NCI-H2081 treated with DMSO at 0.1 percent for 48 hours (cell line): ENCODE results near the gene FNDC3B.

Experiments
- DNase-seq: peaks from one replicate; lab custom pipeline; 2025; lab: John Stamatoyannopoulos, UW

FNDC3B gene

DNA sequence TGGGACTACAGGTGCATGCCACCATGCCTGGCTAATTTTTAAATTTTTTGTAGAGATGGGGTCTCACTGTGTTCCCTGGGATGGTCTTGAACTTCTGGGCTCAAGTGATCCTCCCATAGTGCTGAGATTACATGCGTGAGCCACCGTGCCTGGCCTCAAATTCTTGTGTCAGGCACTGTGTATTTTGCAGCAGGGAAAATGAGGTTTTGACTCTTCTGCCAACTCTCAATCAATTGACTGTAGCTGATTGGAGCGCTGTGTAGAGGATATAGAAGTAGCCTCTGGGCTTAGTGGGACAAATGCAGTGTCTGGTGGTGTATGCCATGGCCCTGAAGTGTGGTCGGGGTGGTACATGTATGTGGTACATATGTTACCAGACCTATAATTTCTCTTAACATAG, 152.3 kb downstream of the FNDC3B start:
- DNase-seq = no peak

DNA sequence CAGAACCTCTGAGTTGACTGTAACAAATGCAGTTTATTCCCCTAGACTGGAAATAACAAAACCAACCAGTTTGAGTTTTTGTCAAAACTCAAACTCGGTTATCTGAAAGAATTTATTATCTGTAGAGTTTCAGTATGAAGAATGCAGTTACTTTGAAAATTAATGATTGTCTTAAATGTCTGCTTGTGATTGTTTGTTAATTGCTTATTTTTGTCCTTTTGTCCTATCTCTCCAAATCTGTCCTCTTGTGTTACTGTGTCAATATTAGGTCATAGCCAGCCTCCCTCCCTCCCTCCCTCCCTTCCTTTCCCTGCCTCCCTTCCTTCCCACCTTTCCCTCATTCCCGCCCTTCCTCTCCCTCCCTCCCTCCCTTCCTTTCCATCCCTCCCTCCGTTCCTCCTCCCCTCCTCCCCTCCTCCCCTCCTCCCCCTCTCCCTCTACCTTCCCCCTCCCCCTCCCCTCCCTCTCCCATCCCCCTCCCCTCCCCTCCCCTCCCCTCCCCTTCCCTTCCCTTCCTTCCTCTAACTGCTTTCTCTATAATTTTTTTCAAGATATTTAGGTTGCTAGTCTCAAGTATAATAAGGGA, 153.5 kb downstream of the FNDC3B start:
- DNase-seq = no peak

DNA sequence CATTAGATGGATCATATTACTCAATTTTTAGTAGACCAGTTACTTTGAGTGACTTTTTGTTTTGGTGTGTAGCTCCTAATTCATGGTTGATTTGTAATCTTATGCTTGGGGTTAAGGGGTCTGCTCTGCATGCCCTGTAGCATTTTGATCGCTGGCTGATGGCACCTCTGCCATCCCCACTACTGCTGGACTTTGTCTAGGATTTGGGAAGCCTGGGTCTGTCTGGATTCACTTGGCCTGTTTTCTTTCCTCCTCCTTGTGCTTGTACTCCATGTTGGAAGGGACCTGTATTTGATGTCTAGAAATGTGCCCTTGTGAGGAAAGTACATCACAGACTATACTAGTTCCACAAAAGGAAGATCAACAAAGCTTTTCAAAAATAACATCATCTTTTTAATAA, 154.1 kb downstream of the FNDC3B start:
- no peak for DNase-seq

DNA sequence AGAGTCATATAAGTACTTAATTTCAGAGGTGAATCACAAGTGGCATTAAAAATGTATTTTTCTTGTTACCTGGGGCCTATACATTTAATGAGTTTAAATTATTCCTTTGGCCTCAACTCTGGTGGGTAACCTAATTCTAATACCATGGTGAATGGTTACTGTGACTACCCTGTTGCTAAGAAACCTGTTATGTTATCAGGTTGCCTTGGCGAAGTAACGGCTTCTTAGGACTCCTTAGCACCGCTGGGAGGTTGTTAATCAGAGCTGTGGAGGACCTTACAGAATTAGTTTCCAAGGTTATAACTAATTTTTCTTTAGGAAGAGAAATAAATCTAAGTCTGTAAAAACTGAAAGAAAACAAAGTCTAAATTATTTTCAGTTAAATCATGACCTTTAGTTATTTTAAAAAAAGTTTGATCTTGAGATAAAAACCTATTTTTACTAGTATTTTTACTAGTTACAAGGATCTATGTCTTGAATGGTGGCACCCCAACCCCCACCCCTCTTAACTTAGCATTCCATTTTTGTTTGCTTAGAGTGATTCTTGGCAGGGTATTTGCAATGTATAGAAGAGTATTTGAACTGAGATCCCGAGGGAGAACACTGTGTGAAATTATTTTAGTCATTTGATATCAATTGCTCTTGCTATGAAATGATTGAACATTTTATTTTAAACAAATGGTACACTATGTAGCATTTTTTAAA, 155.5 kb downstream of the FNDC3B start:
- DNase-seq = peak; percentile 15

DNA sequence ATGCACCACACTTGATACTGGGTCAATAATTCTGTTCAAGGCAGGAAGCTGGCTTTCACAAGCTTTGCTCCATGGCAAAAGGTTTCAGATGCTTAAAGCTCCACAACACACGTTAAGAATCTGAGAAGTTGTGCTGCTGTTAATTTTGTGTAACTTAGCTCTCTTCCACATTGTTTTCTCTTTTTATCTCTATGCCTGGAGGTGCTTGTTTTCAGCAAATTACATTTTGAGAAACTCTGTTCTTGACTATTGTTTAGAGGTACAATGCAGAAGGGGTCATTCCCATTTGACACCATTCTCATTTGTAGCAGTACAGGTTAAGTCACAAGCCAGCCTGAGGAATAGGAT, 156.0 kb downstream of the FNDC3B start:
- no peak for DNase-seq

DNA sequence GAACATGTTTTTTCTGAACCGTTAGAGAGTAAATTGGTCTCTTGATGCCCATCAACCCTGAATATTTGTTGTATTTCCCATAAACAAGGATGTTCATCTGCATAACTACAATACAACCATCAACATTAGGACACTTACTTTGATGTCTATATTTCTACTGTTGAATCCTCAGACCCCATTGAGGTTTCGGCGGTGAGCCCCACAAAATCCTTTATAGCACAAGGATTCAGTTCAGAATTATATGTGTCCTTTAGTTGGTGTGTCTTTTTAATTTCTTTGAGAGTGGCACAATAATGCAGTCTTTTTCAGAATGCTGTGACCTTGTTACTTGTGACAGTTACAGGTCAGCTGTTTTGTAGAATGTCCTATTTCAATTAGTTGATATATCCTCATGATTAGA, 158.0 kb downstream of the FNDC3B start:
- DNase-seq = no peak

DNA sequence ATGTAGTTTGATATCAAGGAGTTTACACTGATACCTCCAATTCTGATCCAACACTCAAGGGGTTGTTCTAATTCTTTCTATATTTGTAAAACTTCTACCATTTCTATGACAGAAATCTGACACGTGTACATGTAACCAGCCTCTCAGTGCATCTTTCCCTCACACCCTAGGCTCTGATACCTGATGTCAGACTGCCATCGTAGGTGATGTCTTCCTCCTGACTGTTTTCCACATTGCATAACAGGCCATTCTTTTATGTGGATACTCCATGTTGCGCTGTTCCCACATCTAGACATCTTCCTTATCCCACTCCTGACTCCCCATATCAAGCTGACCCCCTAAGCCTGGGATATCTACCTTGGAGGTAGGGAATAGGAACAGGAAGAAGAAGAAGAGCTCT, 159.1 kb downstream of the FNDC3B start:
- DNase-seq = no peak

DNA sequence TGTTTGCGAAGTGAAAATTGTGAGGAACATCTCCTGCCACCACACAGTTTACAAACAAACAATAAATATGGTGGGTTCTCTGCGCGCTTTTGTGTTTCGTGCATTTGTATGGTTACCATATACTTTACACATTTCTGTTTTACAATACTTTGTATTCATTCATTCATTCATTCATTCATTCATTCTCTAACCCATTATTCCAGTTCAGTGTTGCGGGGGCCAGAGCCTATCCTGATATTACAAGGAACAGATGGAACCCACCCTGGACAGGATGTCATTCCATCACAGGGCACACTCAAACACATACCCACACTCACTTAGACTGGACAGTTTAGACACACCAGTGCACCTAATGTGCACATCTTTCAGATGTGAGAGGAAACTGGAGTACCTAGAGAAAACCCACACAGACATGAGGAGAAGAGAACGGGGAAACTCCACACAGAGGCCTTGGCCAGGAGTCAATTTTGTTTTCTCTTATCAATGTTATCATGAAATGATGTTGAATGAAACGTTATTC, 160.5 kb downstream of the FNDC3B start:
- DNase-seq = no peak

DNA sequence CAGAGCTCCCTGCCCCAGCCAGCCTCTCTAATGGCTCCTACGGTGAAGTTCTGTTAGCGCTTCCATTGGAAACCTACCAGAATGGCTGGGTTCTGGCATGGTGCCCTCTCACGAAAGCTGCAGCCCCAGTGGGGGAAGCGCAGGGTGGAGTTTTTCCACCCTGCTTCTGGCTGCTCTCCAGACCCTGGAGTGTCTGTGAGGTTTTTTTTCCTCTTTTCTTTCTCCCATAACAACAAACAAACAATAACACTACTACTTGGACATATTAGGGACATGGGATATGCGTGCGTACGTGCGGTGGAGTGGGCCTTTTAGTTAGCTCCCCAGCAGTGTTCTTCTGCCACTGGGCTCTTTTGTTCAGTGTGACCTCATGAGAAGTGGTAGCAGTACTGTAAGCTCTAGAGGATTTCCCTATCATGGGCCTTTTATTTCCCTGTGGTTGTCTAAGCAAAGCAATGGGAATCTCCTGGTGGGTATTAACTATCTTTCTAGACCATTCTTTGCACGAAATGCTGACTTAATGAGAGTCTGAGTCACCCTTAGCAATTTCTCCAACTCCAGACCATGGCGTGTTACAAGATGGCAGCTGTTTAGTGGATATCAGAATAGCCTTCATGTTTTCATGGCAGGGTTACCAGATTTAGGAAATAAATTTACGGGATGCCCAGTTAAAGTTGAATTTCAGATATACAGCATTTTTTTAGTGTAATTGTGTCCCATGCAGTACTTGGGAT, 161.9 kb downstream of the FNDC3B start:
- peak; percentile 62 for DNase-seq

DNA sequence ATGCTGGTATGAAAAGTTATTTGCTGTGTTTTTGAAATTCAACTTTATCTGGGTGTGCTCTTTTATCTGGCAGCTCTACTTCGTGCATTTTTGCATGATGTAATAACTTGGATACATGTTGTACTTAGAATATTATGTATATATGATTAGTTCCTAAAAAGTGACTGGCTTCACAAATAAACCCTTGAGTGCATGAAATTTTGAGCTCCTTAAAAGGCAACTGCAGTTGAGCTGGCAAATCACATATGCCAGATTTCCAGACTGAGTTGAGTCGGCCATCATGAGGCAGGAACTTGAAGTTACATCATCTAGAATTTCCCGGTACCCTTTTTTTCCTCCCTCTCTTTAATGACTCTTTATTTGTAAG, 162.5 kb downstream of the FNDC3B start:
- no peak for DNase-seq

DNA sequence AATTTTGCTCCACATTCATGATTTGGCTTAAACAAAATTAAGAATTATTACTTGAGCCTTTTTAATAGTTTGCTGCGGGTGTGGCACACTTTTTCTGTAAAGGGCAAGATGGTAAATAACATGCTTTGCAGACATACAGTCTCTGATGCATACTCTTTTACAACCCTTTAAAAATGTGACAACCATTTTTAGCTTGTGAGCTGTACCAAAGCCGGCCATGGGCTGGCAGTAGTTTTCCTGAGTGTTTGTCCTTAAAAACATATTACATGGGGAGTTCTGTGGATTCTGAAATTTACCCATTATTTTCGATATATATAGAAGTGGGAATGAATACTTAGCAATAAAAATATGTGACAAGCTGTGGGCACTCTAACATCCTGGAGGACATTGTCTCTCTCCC, 163.4 kb downstream of the FNDC3B start:
- no peak for DNase-seq

DNA sequence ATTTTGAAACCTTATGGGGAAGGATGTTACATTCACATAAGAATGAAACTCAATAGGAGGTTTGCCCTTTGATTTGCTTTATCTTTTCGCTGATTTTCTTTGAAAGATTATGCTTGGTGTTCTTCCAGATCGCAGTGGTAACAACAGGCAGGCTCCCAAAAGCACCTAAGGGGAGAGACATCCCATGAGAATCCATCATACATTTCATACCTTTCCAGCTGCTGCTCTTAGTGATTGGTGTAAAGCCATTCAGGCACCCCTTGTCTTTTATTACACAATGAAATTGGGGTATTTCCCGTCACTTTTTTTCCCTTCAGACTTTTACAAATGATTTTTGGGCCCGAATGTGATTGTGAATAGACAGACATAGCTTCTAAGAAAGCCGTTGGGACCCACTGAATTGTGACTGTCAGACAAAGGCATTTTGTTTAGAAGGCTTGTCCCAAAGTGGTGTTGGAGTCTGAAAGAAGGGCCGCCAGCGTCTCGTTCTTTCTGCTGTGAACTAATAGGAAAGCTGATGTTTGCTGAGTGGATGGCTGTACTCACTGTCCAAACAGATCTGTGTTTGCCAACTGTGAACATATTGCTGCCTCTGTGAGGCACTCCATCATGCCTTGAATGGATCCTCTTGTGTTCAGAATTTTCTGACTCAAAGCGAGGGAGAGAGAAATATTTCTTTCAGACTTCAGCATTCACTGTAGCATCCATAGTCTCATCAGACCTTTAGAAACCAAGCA, 164.3 kb downstream of the FNDC3B start:
- peak; percentile 92 for DNase-seq

DNA sequence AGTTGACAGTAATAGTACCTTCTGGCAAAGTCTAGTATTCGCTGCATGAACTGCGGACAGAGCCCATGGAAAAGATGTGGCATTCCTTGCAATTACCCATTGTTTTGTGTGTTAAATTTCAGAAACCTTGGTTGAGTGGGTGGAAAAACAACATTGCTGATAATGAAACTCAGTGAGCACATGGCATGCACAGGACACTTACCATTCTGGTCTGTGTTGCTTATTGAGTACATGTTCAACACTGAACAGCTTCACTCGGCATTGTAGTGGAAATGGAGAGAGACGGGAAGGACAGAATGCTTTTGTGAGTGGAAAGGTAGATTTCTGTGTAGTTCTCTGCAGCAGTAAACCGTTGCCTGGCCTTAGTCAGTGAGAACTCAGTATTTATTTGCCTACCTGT, 165.3 kb downstream of the FNDC3B start:
- DNase-seq = no peak

DNA sequence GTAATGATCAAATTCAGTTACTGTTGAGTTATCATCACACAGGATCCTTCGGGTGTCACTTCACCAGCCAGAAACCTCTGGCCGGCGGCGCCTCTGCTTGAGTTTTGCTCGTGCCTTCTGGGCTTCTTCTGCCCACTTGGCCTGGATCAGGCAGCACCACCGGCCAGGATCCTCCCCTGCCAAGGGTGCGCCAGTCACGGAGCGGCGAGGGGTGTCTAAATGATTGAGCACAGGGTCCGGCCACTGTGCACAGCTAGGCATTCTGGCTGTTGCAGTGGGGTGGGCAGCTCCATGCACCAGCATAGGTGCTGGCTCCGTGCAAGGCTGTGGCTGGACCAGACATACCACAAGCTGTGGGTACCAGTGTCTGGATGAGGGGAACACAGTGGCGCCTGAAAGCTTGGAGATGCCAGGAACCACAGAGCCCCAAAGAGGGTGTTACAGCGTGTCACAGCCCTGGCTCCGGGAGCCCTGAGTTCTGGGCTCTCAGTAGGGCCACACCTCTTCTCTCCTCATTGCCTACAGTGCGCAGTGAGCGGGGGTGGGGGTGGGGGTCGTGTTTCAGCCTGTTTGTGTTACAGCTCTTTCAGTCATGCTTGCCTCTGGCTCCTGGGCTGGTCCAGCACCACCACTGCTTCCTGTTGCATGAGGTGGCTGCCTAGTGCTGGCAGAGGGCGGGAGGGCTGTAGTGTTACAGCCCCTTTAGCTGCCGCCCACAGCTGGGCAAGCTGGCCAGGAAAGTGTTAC, 169.4 kb downstream of the FNDC3B start:
- DNase-seq = no peak

DNA sequence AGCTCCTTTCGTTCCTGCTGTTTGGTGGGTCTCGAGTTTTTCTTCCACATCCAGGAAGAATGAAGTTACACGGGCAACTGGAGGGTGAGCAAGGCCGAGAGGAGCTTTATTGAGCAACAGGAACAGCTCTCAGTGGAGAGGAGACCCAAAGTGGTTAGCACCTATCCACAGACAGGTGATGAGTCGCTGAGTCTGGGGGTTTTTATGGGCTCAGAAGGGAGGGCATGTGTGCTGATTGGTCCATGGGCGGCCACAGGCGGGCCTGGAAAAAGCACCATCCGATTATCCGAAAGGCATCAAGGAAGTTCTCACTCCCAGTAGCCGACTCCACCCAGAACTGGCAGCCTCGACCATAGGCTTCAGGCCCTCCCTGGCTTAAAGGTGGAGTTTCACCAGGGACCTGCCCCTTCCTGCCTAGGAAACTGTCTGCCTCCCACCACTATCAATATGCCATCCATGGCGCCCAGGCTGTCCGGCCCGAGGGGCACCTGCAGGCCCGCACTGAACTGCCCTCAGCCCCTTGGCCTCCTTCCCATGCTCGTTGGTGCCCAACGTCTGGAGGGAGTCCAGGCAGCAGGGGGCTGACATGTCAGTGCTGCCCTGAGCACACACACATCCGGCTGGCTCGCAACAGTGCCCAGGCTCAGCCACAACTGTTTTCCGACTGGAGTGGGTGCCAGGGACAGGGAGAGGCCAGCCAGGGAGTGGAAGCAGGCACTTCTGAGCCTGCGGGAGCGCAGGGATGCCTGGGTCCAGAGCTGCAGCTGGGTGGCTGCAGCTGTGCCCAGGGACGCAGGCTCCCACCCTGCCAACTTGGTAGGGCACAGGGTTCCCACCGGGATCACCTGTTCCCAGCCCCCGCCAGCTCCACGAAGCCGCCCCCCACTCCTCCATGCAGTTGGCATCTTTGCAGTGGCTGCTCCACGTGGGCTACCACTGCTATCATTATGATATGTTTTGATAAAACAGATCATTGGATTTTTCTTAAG, 170.2 kb downstream of the FNDC3B start:
- DNase-seq = no peak

DNA sequence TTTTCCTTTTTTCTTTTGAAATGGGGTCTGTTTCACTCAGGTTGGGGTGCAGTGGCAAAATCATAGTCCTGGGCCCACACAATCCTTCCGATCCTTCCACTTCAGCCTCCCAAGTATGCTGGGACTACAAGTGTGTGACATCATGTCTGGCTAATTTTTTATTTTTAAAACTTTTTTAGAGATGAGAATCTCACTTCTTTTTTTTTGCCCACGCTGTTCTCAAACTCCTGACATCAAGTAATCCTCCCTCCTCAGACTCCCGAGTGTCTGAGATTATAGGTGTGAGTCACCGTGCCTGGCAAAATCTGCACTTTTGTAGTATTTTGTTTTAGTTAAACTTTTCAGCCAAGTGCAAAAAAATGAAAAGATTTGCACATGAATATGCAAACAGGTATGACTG, 171.0 kb downstream of the FNDC3B start:
- DNase-seq = no peak

DNA sequence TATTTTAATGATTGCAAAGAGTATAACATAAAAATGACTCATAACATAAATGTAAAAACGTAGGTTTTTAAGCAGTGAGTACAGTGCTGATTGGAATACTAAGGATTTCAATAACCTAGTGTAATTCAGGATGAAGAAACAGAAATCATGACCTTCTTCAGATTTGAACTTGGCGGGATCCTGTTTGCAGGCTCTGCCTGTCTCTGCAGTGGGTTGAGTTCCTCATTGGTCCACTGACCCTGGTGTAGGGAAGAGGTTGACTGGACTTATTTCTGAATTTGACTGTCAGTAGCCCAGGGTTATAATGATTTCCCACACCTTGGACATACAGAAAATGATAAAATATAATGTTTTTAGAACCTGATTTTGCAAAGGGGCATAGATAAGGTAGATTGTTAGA, 171.7 kb downstream of the FNDC3B start:
- no peak for DNase-seq

DNA sequence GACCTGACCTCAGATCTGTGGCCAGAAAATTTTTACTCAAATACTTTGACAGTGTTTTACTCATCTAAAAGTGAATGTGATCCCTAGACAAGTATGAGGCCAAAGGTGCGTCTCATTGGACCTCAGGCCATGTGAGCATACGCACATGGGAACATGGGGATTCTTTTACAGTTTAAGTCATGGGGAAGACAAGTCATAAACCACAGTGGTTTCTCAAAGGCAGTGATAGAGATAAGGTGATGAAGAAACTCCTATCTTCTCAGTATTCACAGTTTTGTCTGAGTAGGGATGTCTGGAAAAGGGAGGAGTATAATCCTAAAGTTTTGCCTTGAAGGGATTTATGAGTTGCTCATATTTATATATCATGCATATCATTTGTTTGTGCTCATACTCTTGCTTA, 173.8 kb downstream of the FNDC3B start:
- no peak for DNase-seq

DNA sequence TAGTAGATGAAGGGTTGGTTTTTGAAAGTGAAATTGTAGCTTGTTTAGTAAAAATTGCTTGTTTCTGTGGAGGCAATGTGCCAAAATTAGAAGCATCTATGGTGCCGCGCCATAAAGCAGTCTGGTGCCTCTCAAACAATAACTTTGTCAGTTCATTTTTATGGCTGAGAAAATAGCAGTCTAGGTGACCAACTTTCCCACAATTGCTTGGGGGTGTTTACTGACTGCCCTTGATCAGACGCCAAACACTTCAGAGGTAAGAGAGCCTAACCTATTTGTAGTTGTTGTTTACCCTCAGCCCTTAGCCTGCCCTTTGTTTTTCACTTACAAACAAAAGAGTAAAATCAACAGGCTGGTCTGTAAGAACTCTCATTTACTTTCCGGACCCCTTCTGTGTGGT, 174.5 kb downstream of the FNDC3B start:
- DNase-seq = peak; percentile 65

DNA sequence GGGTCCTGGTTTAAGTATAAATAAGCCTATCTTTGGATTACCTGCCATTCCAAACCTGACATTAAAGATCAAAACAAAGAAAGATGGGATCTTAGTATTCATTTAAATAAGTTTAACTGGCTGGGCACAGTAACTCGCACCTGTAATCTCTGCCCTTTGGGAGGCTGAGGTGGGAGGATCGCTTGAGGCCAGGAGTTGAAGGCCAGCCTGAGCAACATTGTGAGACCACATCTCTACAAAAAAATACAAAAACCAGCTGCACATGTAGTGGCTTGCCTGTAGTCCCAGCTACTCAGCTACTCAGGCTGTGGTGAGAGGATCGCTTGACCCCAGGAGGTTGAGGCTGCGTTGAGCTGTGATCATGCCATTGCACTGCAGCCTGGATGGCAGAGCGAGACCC, 176.9 kb downstream of the FNDC3B start:
- DNase-seq = no peak

DNA sequence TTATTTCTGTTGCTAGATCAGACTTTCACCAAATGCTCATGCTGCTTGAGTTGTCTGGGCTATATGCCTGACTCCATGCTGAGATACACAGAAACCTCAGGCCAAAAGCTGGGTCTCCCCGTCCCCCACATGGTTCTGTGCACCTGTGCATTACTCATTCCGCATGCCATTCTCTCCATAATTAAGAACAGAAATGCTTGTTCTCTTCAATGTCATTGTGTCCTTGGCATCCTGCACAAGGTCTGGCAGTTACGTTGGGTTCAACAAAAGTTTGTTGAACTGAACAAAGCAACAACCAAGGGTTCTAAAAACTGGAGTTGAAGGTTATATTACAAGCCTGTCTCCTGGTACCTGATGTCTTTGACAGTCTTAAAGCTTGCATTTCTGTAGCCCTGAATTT, 177.5 kb downstream of the FNDC3B start:
- DNase-seq = no peak
